Retinal pigment epithelial cell (primary cell): Measurements from ENCODE around the gene ACSF3.

Experiments
- DNase-seq: peaks from one replicate; pipeline ENCODE4 v3.0.0-alpha.2; 2010; ENCODE audit warnings: low read depth
- H3K4me3 ChIP-seq: 2 replicates; pipeline ENCODE4 v1.5.1; 2011; ENCODE audit warnings: mild to moderate bottlenecking, low read length, control low read depth, moderate library complexity
- TF ChIP-seq, protein P1 (sequence below): conservative IDR thresholded peaks from 2 replicates; pipeline ENCODE4 v1.5.1; 2011; ENCODE audit warnings: low read depth, low read length, control low read depth, inconsistent platforms

The ACSF3 gene

DNA sequence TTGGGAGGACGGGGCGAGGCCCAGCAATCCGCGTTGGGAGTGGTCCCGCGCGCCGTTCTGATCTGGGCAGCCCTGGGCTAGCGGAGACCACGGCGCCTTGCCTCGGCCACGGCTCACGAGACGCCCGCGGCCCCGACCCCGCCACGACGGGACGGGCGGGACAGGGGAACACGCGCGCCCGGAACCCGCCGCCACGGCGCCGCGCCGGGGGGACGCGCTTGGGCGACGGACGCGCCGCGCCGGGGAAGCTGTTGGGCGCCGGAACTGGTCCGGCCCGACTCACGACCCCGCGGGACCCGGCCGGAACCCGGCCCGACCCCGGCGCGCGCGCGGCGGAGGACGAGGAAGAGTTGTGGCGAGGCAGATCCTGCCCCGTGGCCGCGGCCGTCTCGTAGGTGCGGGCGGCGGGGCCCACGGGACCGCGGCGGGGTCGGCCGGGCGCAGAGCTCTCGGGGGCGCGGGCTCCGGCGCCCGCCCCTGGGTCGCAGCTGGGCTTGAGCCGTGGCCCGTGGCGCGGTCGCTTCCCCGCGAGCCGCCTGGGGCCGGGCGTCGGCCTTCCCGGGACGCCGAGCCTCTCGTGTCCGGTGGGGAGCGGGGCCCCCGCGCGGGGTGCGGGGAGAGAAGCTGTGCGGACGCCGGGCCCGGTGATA lies at the start of gene ACSF3:
TSS of gene ACSF3 (plus strand) at position 251 of the 650 bp plus-strand sequence. CDS start 6,830 bp downstream, outside the sequence.
- H3K4me3 ChIP-seq = peak within 1 kb of the TSS; percentile 74
- TF ChIP-seq, protein P1, sequence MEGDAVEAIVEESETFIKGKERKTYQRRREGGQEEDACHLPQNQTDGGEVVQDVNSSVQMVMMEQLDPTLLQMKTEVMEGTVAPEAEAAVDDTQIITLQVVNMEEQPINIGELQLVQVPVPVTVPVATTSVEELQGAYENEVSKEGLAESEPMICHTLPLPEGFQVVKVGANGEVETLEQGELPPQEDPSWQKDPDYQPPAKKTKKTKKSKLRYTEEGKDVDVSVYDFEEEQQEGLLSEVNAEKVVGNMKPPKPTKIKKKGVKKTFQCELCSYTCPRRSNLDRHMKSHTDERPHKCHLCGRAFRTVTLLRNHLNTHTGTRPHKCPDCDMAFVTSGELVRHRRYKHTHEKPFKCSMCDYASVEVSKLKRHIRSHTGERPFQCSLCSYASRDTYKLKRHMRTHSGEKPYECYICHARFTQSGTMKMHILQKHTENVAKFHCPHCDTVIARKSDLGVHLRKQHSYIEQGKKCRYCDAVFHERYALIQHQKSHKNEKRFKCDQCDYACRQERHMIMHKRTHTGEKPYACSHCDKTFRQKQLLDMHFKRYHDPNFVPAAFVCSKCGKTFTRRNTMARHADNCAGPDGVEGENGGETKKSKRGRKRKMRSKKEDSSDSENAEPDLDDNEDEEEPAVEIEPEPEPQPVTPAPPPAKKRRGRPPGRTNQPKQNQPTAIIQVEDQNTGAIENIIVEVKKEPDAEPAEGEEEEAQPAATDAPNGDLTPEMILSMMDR = no peak
- no peak for DNase-seq

DNA sequence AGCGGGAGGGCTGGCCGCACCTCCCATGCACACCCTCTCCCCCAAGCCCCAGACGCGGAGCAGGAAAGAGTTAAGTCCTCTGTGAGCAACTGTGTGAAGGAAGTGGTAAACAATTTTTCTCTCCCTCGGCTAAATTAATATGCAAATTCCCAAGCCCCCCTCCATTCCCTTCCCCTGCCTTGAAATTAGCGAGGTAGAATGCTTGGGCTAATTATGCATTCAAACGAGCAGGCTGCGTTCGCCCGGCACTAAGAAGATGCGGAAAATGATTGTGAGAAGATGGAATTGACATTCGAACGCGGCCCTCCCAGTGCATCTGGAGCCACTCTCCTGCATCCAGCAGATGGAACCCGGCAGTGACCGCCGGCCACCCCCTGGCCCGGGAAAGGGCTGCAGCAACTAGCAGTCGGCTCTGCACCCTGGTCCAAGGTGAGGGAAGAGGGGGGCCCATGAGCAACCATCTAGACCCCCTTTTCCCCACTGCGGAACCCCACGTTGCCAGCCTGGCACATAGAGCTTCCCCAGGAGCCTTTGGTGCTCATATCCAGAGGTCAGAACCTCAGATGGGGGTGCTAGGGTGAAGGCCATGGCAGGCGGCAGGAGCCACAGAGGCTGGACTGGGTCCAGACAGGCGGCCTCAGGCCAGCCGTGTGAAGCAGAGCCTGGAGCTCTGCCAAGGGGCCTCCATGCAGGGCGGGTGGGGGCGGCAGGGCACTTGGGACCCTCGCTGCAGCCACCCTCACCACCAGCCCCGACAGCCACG lies 49.1 kb upstream of the ACSF3 start:
- H3K4me3 ChIP-seq = no peak overlapping the region
- DNase-seq = no peak
- TF ChIP-seq, protein P1 = no peak

DNA sequence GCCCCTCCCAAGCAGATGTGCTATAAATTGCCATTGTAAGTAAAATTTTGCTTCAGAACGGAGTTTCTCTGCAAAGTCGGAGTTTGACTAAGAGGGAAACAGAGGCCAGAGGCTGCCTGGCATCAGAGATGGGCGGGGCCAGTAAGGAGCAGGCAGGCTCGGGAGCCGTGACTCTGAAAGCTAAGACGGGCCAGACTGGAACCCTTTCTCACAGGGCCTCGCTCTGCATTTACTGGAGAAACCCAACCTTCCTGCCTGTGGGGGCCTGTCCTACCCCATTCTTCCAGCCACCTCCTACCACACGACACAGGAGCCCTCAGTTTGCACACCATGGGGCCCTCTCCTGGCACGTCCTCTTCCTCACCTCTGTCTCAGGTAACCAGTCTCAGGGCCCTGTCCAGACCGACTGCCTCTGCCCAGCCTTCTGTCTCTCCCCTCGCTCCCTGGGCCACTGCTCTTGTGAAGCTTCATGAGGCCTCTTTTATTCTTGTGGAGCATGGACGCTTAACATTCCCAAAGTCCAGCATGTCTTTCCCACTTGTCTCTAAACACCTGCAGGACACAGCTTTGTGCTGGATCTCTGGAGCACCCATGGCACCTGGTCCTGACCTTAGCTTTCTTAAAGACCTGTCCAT lies 48.4 kb upstream of the ACSF3 start:
- TF ChIP-seq, protein P1 = no peak
- no peak overlapping the region for H3K4me3 ChIP-seq
- no peak for DNase-seq

DNA sequence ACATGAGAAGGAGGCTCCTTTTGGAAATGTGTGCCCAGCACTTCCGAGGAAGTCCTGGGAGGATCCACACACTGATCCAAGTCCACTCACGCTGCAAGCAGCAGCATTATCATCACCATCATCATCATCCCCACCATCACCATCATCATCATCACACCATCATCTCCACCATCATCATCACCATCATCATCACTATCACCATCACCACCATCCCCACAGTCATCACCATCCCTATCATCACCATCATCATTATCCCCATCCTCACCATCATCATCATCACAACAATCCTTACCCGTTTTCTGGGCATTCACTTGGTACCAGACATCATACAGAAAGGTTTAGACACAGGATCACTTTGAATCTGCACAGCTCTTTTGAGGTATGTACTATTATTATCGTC lies 47.8 kb upstream of the ACSF3 start:
- no peak overlapping the region for H3K4me3 ChIP-seq

DNA sequence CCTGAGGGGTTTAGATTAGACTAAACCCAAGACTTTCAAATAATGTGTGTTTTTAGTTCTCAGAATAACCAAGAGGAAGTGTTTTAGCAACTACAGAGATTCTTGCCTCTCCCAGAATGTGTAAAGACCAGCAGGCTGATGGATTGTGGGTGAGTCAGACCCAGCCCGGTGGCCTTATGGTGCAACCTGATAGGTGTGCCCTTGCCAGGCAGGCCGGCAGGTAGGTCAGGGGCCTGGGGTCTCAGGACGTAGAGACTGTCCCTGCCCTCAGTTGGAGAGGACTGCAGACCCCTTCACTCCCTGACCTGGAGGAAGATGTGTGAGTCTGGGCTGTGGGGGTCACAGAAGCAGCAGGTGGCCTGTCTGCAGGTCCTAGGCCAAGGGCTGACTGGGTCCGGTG lies 47.2 kb upstream of the ACSF3 start:
- H3K4me3 ChIP-seq = no peak overlapping the region
- DNase-seq = no peak
- TF ChIP-seq, protein P1 = no peak

More for the DNA sequence above, 47.8 kb upstream of the ACSF3 start:
- TF ChIP-seq, protein P1 = no peak
- DNase-seq = no peak

DNA sequence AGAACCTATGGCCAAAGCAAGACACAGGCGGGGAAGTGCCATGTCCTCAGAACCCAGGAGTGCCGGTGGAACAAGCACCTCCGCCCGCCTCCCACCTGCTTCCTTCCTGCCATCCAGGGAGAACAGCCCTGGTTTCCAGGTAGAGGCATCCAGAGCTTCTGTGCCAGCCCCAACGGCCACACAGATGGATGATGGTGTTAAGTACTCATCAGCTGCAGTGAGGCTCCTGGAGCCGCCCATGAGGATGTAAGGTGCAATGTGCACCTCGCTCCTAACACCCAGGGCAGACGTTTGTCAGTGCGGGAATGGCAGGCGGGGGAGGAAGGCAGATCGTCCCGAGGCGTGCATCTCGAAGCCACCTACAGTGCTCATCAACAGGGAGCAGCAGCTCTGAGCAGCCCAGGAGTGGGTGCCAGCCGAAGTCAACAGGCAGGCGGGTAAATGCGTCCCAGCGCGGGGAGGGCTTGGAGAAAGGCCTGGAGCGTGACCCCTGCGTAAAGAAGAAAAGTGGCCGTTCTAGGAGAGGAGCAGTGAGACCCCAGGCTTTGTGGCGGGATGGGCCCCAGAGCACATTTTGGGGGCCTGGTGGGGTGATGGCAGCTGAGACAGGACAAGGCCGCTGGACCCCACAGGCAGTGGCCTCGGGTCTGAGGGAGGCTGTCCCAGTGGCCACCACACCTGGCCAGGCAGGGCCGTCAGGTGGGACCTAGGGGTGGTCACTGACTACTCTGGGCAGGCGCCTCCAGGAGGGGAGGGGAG lies 46.1 kb upstream of the ACSF3 start:
- no peak for DNase-seq
- H3K4me3 ChIP-seq = no peak overlapping the region
- TF ChIP-seq, protein P1 = no peak
